ENCODE data around the gene HSD17B14.
A peak's percentile ranks its signal among the peaks of the same experiment; 100 is the strongest.
"Not testable (repeated sequence)": the region's sequence is repeated elsewhere in the genome, so short reads cannot be mapped to it uniquely, and the experiment has no call there.

Gene HSD17B14

GRCh38 chr19:48867123-48867745 is 30.9 kb upstream of the HSD17B14 start:
- DNase-seq (ENCODE audit: low spot score): no peak

GRCh38 chr19:48866692-48867091 is 30.4 kb upstream of the HSD17B14 start:
- DNase-seq (ENCODE audit: low spot score): no peak

- no peak for DNase-seq (ENCODE audit: low spot score)
These were observed 26.5 kb upstream of the HSD17B14 start for GRCh38 chr19:48862827-48863226.

DNA sequence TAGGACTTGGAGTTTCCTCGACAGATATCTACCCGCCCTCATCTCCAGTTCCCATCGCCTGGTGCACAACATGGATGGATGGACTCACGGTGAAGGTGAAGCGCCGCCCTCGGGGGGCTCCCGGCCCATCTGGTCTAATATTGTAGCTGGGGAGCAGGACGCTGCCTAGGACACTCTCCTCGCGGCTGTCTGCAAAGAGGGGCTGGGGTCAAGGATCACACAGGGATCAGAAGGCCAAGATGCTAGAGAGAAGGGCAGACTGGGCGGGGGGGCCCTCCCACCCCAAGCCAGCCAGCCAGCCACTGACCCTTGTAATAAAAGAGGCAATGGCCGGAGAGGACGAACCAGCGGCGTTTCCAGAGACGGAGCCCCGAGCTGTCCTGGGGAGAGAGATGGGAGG is 25.0 kb upstream of the HSD17B14 start:
- DNase-seq (ENCODE audit: low spot score): no peak

DNA sequence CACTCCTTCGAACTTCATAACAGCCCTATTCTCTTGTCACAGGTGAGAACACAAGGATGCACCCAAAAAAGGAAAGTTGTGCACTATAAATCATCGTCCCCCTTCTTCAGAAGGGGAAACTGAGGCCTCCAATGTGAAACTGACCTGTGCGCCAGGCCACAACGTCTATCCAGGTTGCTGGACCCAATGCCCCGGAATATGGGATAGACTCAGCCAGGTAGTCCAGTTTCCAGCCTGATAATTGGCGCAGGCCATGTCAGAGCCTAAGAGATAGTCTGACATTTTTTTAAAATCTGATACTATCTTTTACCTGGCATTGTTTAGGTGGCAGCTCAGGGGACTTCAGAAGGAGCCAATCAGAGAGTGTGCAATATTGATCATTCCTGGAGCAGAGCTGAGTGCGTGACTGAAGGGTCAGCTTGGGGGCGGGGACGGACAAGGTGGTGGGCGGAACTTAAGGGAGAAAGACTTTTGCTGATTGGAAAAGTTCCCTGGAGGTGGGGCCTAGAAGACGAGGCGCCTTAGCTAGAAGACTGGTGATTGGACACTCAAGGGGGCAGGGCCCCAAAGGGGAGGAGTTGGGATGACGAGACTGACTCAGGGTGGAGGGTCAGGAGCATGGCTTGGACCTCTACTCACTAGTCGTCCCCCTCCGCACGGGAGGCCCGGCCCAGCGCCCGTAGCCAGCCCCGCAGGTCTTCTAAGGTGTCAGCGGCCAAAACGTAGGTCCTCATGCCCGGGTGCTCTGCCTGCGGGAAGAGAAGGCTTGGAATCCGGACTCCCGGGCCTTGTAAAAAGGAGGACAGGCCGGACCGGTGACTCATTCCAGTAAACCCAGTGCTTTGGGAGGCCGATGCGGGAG is 23.7 kb upstream of the HSD17B14 start:
- peak; percentile 84 for DNase-seq (ENCODE audit: low spot score)

- DNase-seq (ENCODE audit: low spot score): peak; percentile 75
These were observed 22.9 kb upstream of the HSD17B14 start for GRCh38 chr19:48858984-48859710.

GRCh38 chr19:48856921-48857320 is 20.6 kb upstream of the HSD17B14 start:
- DNase-seq (ENCODE audit: low spot score): no peak

DNA sequence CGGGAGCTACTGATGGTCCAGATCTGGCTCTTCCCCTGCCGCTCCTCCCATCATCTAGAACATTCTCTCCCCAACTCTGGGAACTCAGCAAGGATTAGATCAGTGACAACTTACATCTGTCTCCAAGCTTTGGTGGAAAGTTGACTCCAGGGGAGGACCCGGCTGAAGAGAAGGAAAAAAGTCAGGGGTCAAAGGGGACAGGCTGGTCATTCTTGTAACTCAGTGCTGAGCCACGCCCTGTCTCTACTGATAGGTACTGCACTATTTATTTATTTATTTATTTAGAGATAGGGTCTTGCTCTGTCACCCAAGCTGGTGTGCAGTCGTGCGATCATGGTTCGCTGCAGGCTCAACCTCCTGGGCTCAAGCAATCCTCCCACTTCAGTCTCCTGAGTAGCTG is 17.8 kb upstream of the HSD17B14 start:
- DNase-seq (ENCODE audit: low spot score): no peak

- DNase-seq (ENCODE audit: low spot score): no peak
These were observed 17.2 kb upstream of the HSD17B14 start for GRCh38 chr19:48853483-48853882.

DNA sequence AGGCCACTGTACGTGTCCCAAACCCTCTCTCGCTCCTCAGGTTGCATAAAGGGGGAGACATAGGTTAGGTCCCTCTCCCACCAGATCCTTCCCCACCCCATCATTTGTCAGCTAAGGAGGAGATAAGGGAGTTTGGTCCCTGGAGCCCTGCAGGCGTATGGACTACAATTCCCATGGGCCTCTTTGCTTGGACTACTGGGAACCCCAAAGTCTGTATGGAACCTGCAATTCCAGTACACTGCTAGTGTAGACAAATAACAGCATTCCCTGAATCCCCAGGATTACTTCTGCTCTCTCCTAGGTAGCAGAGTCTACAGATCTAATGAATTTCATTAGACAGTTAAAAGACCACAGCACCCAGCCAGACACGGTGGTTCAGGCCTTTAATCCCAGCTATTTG is 16.0 kb upstream of the HSD17B14 start:
- no peak for DNase-seq (ENCODE audit: low spot score)

DNA sequence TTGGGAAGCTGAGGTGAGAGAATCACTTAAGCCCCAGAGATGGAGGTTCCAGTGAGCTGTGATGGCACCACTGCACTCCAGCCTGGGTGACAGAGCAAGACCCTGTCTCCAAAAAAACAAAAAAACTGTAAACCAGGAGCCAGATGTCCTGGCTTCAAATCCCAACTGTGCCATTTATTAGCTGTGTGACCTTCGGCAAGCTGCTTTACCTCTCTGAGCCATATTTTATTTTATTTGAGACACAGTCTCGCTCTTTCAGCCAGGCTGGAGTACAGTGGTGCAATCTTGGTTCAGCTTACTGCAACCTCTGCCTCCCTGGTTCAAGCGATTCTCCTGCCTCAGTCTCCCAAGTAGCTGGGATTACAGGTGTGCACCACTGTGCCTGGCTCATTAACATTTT is 10.4 kb upstream of the HSD17B14 start:
- not testable (repeated sequence) for DNase-seq (ENCODE audit: low spot score)

- DNase-seq (ENCODE audit: low spot score): no peak
These were observed 9.1 kb upstream of the HSD17B14 start for GRCh38 chr19:48845384-48845783.

DNA sequence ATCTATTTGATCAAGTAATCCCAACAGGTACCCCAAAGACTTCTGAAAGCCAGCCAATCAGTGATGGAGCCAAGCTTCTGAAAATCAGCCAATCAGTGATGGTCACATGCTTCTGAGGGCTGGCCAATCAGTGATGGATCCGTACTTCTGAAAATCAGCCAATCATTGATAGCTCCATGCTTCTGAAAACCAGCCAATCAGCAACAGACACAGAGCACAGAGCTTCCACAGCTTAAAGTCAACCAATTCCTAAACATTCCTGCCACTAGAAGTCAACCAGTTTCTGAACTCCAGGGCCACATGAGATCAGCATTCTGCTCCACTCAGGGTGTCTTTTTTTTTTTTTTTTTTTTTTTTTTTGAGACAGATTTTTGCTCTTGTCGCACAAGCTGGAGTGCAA is 8.2 kb upstream of the HSD17B14 start:
- DNase-seq (ENCODE audit: low spot score): peak; percentile 59

- peak; percentile 67 for DNase-seq (ENCODE audit: low spot score)
These were observed 6.5 kb upstream of the HSD17B14 start for GRCh38 chr19:48842789-48843162.

- DNase-seq (ENCODE audit: low spot score): no peak
These were observed 5.3 kb upstream of the HSD17B14 start for GRCh38 chr19:48841571-48841970.

DNA sequence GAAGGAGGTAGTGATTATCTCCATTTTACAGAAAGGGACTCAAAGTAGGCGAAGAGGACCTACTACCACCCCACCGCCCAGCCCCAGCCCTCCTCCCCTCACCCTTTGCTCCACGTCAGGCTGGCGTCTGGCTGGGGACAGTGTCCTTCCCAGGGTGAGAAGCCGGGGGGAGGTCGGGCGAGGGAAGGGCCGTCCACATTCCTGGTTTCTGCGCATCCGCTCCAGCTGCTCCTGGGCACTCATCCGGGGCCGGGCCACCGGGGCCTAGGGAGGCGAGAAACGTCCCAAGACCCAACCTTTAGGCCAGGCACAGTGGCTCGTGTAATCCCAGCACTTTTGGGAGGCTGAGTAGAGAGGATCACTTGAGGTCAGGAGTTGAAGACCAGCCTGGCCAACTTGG is 4.8 kb upstream of the HSD17B14 start:
- DNase-seq (ENCODE audit: low spot score): no peak

DNA sequence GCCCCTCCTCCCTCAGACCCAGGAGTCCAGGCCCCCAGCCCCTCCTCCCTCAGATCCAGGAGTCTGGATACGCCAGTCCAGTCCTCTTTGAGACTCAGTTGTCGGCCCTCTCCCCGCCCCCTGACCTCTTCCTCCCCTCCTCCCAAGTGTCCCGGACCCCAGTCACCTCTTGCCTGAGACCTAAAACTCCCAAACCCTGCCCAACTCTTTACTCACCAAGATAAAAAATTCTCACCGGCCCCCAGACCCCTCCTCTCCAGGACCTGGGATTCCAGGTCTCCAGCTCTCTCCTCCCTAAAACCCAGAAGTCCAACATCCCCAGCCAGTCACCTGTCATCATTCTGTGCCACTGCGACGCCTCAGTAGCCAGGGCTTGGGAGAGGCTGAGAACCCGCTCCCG is 1.4 kb upstream of the HSD17B14 start:
- no peak for DNase-seq (ENCODE audit: low spot score)

- peak; percentile 96 for DNase-seq (ENCODE audit: low spot score)
These were observed 797 bp upstream of the HSD17B14 start for GRCh38 chr19:48837051-48837524.

DNA sequence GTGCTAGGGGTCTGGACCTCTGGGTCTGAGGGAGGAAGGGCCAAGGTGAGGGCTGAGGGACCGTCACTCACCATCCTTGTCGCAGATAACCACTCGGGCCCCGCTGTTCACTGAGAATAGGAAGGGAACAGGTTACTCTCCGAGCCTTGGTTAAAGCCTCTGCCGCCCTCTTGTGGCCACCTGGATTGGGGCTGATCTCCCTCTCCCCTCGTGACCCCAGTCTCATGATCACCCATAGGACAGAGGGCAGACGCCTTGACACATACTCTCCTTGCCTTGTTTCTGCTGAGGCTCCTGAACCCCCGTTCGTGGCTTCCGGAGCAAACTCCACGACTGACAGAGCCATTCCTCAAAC is 580 bp downstream of the HSD17B14 start:
- peak; percentile 81 for DNase-seq (ENCODE audit: low spot score)

DNA sequence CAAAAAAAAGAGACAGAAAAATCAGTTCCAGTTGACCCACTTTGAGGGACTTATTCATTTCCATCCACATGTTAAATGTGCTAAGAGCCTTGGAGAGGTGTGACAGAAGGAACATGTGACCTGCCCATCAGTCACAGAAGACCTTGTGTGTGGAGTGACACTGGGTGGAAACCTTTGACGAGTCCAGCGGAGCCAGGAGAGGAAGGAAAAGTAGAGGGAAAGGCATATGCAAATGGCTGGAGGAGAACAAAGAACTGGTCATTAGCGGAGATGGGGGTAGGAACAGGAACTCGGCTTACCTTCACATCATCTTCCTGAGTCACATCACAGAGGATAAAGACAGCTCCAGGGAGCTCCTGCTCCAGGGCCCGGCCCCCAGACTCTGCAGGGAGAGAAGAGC is 2.3 kb downstream of the HSD17B14 start:
- no peak for DNase-seq (ENCODE audit: low spot score)

DNA sequence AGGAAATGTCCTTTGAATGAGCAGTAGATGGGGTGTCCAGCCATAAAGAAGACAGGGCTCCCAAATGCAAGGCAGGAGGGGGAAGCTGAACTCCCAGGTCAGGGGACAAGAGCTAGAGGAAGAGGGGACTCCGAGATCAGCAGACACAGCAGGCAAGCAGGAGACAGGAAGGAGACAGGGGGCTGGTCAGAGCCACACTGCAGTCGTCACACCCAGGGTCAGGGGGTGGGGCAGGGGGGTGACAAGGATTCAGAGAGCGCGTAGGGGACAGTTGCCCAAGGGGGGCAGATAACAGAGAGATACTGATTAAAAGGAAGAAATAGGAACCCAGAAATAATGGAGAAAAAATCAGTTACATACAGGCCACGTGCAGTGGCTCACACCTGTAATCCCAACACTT is 3.2 kb downstream of the HSD17B14 start:
- no peak for DNase-seq (ENCODE audit: low spot score)

GRCh38 chr19:48830965-48831364 is 5.3 kb downstream of the HSD17B14 start:
- DNase-seq (ENCODE audit: low spot score): no peak

GRCh38 chr19:48830088-48830487 is 6.2 kb downstream of the HSD17B14 start:
- no peak for DNase-seq (ENCODE audit: low spot score)
